Stimulated activated CD8-positive, alpha-beta memory T cell treated with anti-CD3 and anti-CD28 coated beads, Interleukin-12 subunit alpha, Interleukin-12 subunit beta, amount 100 ng/mL, for 4 hours (primary cell): ENCODE measurements around the gene CFAP99.

Source experiments
- DNase-seq: peaks from one replicate; pipeline ENCODE4 v3.0.0-alpha.2; 2020; ENCODE audit warnings: low read depth

CFAP99 gene

DNA sequence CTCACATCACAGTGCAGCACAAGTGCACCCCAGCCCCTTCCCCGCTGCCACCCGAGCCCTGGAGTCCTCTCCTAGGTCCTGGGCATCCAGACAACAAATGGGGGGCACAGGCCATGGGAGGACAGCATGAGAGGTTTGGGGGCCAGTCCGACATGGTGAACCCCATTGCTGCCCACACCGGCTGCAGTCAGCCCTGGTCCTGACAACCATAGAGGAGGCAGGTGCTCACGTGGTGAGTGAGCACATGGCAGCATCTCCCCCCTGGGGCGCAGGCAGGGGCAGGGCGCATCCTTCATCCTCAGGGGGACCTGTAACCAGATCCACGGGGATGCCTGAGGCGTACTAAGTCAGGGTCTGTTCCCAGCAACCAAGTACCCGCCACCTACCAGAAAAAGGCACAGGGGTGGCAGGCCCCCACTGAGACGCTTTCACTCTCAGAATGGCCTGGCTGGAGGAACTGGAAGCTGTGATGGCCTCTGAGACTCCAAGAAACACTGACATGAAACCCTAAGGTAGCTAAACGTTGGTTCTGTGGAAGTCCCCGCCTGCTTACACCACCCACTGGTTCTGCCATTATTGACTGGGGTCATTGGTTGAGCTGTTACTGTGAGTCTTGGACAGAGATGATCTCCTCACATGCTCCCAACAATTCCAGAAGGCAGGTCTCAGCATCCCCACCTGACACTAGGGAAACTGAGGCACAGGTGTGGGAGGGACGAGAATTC, 6.8 kb upstream of the CFAP99 start:
- DNase-seq = no peak

- DNase-seq = no peak
Observed at GRCh38 chr4:2412534-2412884, 6.2 kb upstream of the CFAP99 start.

DNA sequence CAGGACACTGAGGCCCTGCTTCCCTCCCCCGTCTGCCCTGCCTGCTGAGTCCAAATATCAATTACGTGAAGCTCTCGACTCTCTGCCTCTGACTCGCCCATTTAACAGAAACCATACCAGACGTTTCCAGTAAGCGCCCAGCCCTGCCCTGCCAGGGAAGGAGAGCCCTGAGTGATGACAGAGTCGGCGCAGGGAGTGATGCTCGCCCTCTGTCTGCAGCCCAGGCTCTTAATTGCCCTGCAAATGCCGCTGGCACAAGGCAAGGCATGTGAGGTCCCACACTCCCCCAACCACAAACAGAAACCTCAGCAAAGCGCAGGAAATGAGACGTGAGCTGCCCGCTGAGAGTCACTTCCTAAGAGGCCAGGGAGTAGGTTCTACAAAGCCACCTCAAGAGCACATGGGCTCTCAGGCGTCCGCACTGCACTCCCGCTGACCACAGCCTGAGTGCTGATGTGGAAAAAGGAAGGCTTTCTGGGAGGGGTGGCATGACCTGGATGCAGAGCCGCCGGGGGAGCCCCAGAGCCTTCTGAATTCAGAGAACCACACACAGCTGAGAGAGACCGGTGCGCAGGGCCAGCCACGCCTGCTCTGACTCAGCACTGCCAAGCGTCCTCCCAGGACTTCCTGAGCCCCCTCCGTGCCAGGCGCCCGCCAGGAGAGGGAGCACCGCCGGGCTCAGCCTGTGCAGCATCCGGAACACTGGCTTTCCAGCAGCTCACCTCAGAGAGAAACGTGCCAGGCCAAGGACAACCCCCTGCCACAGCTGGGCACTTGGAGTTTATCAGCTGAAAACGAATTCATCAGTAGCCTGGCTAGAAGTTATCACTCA, 5.7 kb upstream of the CFAP99 start:
- DNase-seq = peak; percentile 74

DNA sequence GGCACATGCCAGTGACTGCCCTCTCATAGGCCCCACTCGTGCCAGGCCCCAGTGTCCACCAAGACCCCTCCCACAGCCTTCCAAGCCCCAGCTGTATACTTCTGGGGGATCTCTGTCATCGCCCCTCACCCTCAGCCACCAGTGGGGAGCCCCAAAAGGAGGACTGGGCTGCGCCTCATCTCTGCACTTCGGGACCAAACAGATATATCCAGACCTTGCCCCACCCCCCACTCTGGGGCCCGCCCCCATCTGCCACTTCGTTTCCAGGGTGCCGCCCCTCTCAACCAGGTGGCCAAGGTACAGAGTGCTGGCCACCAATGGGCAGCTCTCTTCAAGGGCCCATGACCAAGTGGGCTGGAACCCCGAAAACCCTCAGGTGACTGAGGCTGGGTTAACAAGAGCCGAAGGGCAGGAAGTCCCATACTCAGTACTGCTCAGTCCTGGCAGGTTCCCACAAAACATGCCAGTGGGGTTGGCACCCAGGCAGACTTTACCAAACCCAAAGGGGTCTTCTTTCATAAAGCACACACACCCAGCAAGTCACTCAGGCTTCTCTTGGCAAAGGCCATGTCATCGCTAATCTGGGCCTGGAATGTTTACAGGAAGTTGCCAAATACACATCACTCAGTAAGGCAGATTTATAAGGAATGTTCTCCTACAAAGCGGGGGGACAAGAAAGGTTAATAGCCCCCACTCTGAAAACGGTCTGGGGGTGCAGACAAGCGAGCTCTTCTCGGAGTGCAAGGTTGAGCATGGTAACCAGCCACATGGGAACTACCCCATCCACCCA, 4.7 kb upstream of the CFAP99 start:
- DNase-seq = no peak

DNA sequence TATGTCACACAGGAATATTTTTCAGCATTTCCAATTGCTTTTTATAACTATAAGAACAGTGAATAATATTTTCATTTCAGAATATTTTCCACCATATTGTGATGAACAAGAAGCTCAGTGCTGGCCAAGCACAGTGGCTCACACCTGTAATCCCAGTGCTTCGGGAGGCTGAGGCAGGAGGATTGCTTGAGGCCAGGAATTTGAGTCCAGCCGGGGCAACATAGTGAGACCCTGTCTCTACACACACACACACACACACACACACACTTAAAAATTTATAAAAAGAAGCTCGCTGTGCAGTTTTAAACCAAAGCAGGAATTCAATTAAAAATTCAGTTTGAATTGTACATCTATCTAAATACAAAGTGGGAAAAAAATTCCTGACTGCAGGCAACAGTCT, 3.5 kb upstream of the CFAP99 start:
- DNase-seq = no peak

GRCh38 chr4:2415881-2416563, 2.7 kb upstream of the CFAP99 start:
- DNase-seq = no peak

DNA sequence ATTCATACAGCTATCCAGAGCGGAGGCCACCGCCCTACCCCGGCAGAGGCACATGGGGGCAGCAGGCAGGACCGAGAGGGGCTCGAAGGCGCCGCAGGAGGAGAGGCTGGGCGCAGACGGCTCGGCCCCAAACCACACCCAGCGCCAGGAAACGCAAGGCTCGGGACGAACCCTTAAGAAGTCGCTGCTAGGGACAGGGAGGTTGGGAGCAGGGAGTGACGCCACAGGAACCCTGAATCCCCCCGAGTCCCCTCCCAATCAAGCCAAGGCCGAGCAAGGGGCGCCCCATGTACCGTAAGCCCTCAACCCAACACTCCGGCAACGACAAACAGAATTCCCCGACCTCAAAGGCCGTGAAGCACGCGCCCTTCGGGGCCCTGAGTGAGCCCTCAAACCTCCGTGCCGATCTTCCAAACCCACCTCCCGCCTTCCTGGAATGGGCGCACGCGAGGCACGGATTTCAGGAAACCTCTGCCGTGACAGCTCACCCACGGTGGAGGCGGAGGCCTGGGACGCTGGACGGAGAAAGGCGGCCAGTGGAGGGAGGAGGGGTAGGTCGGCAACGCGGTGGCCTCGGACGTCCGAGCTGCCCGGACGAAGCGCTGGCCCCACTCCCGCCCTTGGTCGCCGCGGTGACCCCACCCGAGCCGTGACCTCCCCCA, 2.1 kb upstream of the CFAP99 start:
- no peak for DNase-seq

DNA sequence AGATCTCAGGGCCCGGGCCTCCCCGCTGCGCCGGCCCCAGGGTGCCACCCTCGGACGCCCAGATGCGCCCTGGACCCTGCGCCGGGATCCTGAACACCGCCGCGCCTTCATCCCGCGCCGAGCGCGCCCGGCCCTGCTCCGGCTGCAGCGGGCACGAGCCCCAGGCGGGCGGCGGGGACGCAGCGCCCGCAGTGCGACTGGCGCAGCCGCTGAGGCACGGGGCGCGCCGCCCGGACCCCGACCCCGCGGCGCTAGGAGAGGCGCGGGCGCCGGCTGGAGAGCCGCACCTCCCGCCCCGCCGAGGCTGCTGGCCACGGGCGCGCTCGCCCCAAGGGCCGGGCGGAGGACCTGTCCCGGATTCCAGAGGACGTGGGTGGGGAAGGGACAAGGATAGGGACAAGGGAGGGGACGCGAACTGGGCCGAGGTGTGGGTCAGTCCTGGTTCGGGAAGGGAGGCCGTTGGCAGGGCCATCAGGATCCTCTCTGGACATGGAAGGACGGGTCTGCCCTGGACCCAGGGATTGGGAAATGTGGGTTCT, 1.5 kb upstream of the CFAP99 start:
- DNase-seq = no peak

DNA sequence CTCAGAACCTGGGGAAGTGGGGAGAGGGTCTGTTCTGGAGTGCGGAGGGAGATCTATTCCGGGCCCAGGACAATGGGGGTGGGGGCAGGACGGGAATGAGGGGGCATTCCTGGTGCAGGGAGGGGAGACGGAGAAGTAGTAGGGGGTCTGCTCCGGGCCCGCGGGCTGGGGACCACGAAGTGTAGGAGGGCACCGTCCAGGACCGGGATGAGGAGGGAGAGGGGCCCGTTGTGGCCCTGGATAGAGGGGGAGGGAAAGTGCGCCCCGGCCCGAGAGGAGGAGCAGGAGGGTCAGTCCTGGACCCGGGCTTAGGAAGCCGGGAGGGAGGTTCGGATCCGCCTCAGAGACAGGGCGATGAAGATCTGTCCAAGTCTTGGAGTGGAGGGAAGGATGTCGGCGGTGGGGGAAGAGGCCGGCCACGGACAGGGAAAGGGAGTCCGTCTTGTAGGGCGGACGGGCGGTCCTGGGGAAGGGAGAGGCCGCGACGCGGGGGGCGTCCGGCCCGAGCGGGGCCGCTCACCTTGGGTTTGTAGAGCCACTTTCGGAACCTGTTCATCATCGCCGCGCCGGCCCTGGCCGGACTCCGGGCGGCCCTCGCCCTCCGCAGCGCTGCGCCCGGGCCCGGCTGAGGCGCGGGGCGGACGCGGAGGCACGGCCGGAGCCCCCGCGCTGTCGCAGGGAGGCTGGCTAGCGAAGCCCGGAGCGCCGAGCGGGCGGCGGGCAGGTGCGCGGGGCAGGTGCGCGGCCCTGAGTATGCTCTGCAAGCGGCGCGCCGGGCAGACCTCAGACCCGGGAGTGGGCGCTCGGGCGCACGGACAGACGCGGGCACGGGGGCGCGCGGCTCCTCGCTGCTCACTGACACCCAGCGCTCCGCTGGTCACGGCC, 748 bp upstream of the CFAP99 start, which contains the start of gene ZFYVE28:
ZFYVE28 (minus strand) TSS at position 881 of the 885 bp plus-strand sequence; CDS start at position 559, 322 bp downstream.
- DNase-seq = no peak

- DNase-seq = no peak
Observed at GRCh38 chr4:2419814-2420213, 1.1 kb downstream of the CFAP99 start.

DNA sequence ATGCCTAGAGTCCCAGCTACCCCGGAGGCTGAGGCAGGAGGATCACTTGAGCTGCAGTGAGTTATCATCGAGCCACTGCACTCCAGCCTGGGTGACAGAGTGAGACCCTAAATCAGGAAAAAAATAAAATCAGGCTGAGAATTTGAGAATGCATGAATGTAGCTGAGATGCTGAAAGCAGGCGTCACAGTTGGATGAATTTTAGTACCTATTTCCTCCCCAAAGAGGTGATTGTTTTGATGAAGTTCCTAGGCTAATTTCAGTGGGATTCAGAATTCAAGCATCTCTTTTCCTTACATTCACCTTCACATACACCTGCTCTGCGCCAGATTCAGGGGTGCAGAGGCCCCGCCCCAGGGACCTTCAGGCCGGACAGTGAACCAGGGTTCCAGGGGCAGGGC, 3.2 kb downstream of the CFAP99 start:
- DNase-seq = no peak

DNA sequence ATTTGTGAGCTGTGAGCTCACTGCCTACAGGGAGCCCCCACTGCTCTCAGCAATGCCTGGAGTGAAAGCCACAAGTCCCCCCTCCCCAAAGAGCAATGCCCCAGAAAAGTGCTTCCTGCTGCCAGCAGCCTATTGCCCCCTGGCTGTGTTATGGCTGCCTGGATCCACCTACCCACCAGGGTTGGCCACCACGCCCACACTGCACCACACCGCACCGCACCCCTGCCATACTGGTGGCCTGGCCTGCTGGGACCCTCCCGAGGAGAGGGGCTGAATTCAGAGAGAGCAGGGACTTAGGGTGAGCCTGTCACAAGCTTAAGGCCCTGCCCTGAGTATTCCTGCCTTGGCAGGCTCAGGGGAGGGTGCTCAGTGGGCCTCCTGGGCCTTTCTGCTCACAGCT, 4.3 kb downstream of the CFAP99 start:
- no peak for DNase-seq

DNA sequence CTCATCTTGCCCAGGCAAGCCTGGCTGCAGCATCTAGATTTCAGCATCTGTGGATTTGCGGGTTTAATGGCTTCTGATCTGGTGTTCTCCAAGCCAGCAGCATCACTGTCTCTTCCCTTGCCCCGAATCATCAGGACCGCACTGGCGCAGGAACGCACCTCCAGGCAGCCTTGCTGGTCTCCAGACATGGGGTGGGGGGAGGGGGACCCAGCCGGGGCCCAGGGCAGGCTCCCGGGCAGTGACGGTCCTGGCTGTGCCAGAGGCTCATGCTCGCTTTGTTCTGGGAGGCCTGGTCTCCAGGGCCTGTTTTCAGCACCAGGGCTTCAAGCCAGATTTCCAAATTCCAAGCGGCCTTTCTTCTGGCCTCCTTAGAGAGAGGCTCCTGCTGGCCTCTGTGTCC, 4.9 kb downstream of the CFAP99 start:
- no peak for DNase-seq

DNA sequence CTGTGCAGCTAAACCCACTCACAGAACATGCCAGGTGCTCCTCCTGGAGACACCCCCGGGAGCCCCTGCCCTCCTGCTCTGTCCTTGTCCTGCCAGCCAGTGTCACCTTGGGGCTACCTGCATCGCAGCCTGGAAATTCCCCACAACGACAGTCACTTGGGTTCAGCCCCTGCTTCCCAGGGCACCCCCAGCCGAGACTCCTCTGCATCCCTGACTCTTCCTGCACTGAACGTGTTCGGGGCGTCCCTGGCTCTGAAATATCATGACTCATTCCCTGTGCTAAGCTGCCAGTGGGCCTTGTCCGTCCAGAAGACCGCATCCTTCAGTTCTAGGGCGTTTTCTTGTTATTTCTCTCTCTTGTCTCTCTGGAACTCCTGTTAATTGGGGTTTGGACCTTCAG, 5.8 kb downstream of the CFAP99 start:
- DNase-seq = no peak

DNA sequence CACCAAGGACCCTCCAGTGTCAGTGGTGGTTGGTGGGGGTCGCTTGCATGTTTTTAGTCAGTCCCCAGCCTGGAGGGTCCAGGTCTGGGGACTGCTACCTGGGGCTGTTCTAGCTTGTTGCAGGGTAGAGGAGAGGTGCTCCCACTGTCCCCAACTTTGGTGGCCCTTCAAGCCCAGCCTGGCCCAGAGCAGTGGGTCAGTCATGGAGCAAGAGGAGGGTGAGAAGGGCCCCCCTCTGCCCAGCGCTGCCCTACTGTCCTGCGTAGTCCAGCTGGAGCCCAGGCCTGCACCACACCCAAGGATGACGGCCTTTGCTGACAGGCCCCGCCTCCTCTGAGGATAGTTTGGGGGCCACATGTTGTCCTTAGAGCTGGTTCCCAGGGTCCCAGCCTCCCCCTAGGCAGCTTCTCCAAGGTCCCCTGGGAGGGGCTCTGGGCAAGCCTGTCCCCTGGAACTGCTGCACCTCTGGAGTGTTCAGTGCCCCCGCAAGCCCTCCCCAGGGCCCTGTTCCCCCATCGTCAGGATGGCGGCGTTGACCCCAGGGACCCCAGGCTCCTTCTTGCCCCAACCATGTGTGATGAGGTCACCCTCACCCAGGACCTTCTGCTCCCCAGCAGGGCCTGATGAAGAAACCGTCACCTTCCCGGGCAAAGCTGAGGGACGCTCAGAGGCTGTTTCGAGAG, 6.8 kb downstream of the CFAP99 start:
- no peak for DNase-seq

DNA sequence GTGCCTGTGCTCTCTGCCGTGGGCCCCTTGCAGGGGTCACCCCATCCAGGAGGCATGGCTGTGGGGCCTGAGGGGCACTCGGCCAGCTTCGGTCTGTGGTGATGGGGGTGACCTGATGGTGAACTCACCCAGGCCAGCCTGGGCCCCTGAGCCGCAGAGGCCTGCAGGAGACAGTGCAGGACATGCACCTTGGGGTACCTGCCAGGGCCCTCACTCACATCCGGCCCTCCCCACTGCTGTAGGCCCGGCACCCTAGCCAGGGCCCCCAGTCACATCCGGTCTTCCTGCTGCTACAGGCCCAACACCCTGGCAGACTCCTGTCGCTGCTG, 7.3 kb downstream of the CFAP99 start:
- no peak for DNase-seq

DNA sequence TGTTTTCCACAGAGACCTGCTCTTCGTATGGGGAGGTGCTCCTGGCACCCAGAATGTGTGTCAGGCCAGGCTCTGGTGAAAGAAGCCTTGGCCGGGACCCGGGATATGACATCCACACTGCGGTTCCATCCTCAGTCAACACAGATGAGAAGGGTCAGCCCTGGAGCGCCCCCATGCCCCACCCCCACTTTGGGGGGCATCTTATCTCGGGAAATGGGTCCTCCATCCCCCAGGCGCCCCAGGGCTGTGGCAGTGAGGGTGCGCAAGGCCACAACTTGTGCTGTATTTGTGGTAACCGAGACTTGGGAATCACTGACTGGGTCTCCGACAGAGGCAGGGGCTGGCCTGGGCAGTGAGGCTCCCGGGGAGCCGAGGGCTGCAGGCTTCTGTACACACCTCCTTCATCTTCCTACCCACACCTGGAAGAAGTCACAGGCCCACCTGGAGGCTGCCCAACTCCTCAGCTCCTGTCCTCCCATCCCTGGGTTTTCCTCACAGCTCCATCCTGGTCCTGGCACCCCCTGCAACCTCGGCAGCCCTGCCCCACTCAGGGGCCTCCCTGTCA, 8.0 kb downstream of the CFAP99 start:
- DNase-seq = no peak

DNA sequence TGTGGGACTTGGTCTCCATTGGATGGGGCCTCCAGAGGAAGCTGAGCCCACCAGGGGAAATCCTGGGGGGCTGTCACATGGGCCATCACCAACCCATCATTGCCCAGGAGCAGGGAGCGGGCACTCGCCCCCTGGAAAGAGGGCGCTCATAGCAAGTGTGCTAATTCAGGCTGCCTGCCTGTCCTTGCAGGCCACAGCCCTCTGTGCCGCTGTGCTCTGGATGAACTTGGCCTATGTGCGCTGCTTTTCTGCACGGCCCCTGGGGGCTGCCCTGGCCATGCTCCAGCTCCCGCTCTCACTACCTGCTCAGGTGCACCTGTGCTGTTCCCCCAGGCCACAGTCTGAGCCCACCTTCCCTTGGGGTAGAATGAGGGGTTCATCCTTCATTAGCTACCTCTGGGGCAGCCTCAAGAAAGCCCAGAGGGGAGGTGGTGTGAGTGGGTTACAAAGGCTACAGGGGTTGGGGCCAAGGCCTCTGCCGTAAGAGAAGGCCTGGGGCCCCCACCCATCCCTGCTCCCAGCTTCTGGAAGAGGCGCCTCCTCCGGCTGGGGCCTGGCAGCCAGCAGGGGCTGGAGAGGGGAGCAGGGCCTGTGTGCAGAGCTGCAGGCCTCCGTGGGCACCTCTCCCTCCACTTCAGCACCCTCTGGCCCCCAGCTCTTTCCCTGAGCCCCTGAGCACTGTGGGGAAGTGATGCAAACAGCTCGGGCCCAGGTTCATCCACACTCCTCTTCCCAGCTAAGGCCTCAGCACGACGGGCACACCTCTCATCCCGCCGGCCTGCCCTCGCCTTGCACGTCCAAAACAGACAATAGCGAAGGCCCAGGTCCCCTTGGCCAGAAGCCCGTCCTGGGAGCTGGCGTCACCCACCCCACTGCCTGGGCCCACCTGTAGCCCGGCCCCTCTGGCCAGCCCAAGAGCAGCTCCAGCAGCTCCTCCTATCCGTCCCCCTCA, 8.9 kb downstream of the CFAP99 start:
- DNase-seq = no peak
